Lower leg skin (tissue), 3 donors: Measurements from ENCODE around the gene CEP97.

Experiments used
- CTCF ChIP-seq, 3 donors: fragments of 450-650 bp; IDR thresholded peaks; one replicate each; pipeline ENCODE4 v1.5.1; 2016; ENCODE audit warnings: antibody characterized with exemption in 3 of 3, mild to moderate bottlenecking in 3 of 3, moderate library complexity in 2 of 3
- POLR2A ChIP-seq, 2 donors: fragments of 450-650 bp; IDR thresholded peaks; one replicate each; pipeline ENCODE4 v1.6.1; 2016 to 2017; ENCODE audit warnings: antibody characterized with exemption in 2 of 2, mild to moderate bottlenecking in 1 of 2, moderate library complexity in 1 of 2

GRCh38 chr3:101725890-101726275, 1.5 kb downstream of the CEP97 start:
- no peak for TF ChIP-seq CTCF (IDR thresholded peaks at IDR 0.05)
- no peak for TF ChIP-seq POLR2A (IDR thresholded peaks at IDR 0.05)
